Activated naive CD4-positive, alpha-beta T cell treated with anti-CD3 and anti-CD28 coated beads for 36 hours (primary cell): Measurements from ENCODE around the gene UBE2D1. TPM values are rescaled to one million over a fixed set of nuclear protein-coding genes. Genes with fewer than 3 reads are reported as not detected.

Experiments used
- CTCF ChIA-PET: fragments of 350-600 bp; sonication (Branson Sonifier 250); formaldehyde crosslinking; loops from one replicate; lab custom pipeline; 2021; ENCODE audit warnings: antibody characterized with exemption; lab: Charles Lee
- DNase-seq: peaks from one replicate; pipeline ENCODE4 v3.0.0-alpha.2; 2020
- H3K27ac Mint-ChIP-seq: one replicate; pipeline ENCODE4 v1.8.0; 2021; ENCODE audit warnings: mild to moderate bottlenecking, mixed read lengths
- H3K27me3 Mint-ChIP-seq: one replicate; pipeline ENCODE4 v1.8.0; 2021; ENCODE audit warnings: low read depth, mixed read lengths
- H3K36me3 Mint-ChIP-seq: one replicate; pipeline ENCODE4 v1.8.0; 2021; ENCODE audit warnings: low read depth, mixed read lengths
- H3K4me1 Mint-ChIP-seq: one replicate; pipeline ENCODE4 v1.8.0; 2021; ENCODE audit warnings: low read depth, mixed read lengths
- H3K4me3 Mint-ChIP-seq: one replicate; pipeline ENCODE4 v1.8.0; 2021; ENCODE audit warnings: mild to moderate bottlenecking, moderate library complexity, mixed read lengths
- H3K9me3 Mint-ChIP-seq: one replicate; pipeline ENCODE4 v1.8.0; 2021; ENCODE audit warnings: mixed read lengths
- intact Hi-C: fragments of 100-400 bp; cut with micrococcal nuclease; formaldehyde crosslinking; loops from one replicate; pipeline ENCODE4 v1.15.1; 2023
- total RNA-seq, 2 experiments: library from RNA; stranded (reverse); gene quantifications; one replicate each; pipeline ENCODE4 v1.2.3, GENCODE V29; 2021

The UBE2D1 gene
- total RNA-seq, 2 experiments from 2014 or later: 8.7 to 9.3 TPM

DNA sequence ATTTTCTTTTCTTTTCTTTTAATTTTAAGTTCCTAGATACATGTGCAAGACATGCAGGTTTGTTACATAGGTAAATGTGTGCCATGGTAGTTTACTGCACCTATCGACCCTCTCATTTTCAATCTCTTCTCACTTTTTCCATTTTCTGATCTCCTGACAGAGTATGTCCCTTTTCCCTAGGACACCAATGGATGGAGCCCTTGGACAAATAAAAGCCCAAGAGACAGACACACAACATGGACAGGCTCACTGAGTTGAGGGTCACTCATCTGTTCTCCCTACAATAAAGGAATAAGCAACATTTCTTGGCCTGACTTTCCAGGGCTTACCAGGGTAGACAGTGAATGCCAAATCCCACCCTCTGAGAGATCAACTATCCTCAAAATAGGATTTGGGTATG is 15.2 kb upstream of the UBE2D1 start:
- H3K9me3 Mint-ChIP-seq: no peaks in the 10 kb centered on the region
- H3K27me3 Mint-ChIP-seq: no peaks in the 10 kb centered on the region
- H3K4me1 Mint-ChIP-seq: peaks cover 9% of the 10 kb centered on the region
- H3K27ac Mint-ChIP-seq: no peak overlapping the region
- no peak overlapping the region for H3K4me3 Mint-ChIP-seq
- CTCF ChIA-PET: no interaction called here
- no peak for DNase-seq
- intact Hi-C loops: no loop called here
- H3K36me3 Mint-ChIP-seq: no peaks in the 10 kb centered on the region

DNA sequence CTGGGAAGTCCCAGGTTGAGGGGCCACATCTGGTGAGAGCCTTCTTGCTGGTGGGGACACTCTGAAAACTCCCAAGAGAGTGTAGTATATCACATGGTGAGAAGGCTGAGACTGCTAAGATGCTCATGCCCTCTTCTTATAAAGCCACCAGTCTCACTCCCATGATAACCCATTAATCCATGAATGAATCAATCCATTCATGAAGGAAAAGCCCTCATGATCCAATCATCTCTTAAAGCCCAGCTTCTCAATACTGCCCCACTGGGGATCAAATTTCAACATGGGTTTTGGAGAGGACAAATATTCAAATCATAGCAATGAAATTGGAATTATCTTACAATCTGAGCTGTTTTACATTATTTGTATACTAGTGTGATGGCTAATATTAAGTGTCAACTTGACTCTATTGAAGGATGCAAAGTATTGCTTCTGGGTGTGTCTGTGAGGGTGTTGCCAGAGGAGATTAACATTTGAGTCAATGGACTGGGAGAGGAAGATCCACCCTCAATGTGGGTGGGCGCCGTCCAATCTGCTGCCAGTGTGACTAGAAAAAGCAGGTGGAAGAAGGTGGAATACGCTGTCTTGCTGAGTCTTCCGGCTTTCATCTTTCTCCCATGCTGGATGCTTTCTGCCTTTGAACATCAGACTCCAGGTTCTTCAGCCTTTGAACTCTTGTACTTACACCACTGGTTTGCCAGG is 14.3 kb upstream of the UBE2D1 start:
- Mint-ChIP-seq H3K9me3 (no peaks in the 10 kb centered on the region), H3K27me3 (no peaks in the 10 kb centered on the region), H3K27ac (no peak overlapping the region), H3K4me3 (no peak overlapping the region), H3K4me1 (peaks cover 9% of the 10 kb centered on the region), H3K36me3 (no peaks in the 10 kb centered on the region)
- CTCF ChIA-PET: interaction anchor here (0.7 kb wide), 1 partner anchor 20 kb away, joined by 3 read pairs; no protein-coding TSS in a partner anchor
- intact Hi-C loops: no loop called here
- DNase-seq: no peak

DNA sequence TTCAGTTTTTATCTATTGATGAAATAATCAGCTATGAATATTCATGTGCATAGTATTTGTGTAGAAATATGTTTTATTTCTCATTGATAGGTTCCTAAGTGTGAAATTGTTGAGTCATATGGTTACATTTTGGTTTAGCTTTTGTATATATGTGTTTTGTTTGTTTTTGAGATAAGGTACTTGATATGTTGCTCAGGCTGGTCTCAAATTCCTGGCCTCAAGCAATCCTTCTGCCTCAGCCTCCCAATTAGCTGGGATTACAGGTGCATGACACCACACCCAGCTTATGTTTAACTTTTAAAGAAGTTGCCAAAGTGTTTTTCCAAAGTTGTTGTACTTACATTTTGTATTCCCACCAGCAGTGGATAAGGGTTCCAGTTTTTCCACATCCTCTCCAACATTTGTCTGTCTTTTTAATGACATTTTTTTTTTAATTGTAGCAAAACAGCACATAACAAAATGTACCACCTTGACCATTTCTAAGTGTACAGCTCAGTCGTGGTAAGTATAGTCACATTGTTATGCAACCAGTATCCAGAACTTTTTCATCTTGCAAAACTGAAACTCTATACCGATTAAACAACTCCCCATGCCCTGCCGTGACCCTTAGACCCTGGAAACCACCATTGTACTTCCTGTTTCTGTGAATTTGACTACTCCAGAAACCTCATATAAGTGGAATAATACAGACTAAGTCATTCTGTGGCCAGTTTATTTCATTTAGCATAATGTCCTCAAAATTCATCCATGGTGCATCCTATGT is 12.6 kb upstream of the UBE2D1 start:
- intact Hi-C loops: no loop called here
- Mint-ChIP-seq H3K27ac (no peak overlapping the region), H3K27me3 (peaks cover 3% of the 10 kb centered on the region), H3K4me1 (peaks cover 9% of the 10 kb centered on the region), H3K36me3 (no peaks in the 10 kb centered on the region), H3K9me3 (no peaks in the 10 kb centered on the region), H3K4me3 (no peak overlapping the region)
- CTCF ChIA-PET: no interaction called here
- DNase-seq: peak; percentile 19

DNA sequence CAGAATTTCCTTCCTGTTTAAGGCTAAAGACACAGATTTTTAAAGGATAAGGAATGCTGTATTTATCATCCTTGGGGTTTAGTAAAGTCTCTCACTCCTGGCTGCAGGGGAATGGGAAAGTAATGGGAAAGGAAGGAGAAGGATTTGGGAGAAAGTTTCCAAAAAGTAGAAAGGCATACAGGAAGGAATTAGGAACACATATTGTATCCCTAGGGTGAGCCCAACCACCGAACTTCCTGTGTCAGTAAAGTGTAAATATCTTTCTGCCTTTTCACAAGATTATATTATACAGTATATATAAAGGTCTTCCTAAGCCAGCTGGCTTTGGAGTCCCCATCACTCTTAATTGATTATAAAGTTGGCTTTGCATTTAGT is 12.0 kb upstream of the UBE2D1 start:
- intact Hi-C loops: no loop called here
- H3K4me3 Mint-ChIP-seq: no peak overlapping the region
- H3K36me3 Mint-ChIP-seq: no peaks in the 10 kb centered on the region
- H3K9me3 Mint-ChIP-seq: no peaks in the 10 kb centered on the region
- H3K4me1 Mint-ChIP-seq: peaks cover 9% of the 10 kb centered on the region
- CTCF ChIA-PET: interaction anchor here (0.6 kb wide), 1 partner anchor 38 kb away, joined by 3 read pairs; no protein-coding TSS in a partner anchor
- DNase-seq: no peak
- peaks cover 7% of the 10 kb centered on the region for H3K27me3 Mint-ChIP-seq
- no peak overlapping the region for H3K27ac Mint-ChIP-seq

DNA sequence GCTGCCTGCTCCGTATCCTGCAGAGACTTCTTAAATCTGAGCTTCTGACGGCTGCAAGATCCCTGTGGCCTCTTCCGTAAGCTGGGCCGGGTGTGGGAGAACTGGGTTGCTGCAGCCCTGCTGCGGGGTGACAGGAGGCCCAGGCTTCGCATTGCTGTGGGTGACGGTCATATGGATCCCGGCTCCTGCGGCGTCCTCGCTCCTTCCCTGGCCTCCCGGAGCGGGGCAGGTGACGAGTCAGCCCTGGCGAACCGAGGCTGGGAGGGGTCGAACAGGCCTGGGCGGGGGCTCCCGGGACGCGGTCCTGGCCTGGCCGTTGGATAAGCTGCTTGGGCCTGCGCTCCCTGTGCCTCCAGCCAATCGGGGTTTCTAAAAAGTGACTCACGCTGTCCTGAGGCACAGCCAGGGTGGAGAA is 7.8 kb upstream of the UBE2D1 start:
- no peaks in the 10 kb centered on the region for H3K9me3 Mint-ChIP-seq

DNA sequence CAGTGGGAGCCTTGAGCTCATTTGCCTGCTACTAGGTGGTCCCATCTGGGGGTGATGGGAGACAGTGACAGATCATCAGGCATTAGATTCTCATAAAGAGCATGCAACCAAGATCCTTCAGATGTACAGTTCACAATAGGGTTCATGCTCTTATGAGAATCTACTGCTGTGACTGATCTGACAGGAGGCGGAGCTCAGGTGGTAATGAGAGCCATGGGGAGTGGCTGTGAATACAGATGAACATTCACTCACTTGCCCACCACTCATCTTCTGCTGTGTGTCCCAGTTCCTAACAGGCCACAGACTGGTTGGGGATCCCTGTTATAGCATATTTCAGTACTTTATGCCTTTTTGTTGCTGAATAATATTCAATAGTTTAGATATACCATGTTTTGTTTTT is 6.6 kb upstream of the UBE2D1 start:
- intact Hi-C loops: no loop called here
- Mint-ChIP-seq H3K4me1 (no peaks in the 10 kb centered on the region), H3K4me3 (no peak overlapping the region), H3K27me3 (peaks cover 7% of the 10 kb centered on the region), H3K9me3 (no peaks in the 10 kb centered on the region), H3K36me3 (no peaks in the 10 kb centered on the region), H3K27ac (no peak overlapping the region)
- CTCF ChIA-PET: interaction anchor here (0.5 kb wide), 1 partner anchor 38 kb away, joined by 3 read pairs; no protein-coding TSS in a partner anchor
- DNase-seq: no peak

More for the DNA sequence above, 7.8 kb upstream of the UBE2D1 start:
- Mint-ChIP-seq H3K4me1 (peaks cover 9% of the 10 kb centered on the region), H3K4me3 (no peak overlapping the region), H3K36me3 (no peaks in the 10 kb centered on the region), H3K27me3 (peaks cover 7% of the 10 kb centered on the region), H3K27ac (no peak overlapping the region)
- CTCF ChIA-PET: no interaction called here
- intact Hi-C loops: no loop called here
- DNase-seq: no peak

DNA sequence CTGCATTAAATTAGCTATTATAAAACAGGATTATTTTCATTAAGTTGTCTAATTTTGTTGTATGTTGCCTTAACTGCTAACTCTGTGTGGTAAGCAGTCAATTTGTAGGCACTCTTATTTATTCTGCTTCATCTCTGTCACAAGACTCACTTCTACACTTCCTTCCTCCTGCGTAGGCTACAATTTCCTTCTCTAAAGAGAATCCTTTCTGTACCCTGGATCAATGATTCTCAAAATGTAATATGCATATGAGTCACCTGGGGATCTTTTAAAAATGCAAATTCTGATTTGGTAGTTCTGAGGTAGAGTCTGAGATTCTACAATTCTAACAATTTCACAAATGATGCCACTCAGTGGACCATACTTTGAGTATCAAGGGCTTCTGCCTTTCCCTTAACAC is 4.4 kb upstream of the UBE2D1 start:
- H3K9me3 Mint-ChIP-seq: no peaks in the 10 kb centered on the region
- peaks cover 7% of the 10 kb centered on the region for H3K27me3 Mint-ChIP-seq
- H3K36me3 Mint-ChIP-seq: peaks cover under 1% of the 10 kb centered on the region
- H3K4me3 Mint-ChIP-seq: no peak overlapping the region
- no peak for DNase-seq
- intact Hi-C loops: no loop called here
- H3K4me1 Mint-ChIP-seq: peaks cover 4% of the 10 kb centered on the region
- H3K27ac Mint-ChIP-seq: no peak overlapping the region
- CTCF ChIA-PET: no interaction called here

DNA sequence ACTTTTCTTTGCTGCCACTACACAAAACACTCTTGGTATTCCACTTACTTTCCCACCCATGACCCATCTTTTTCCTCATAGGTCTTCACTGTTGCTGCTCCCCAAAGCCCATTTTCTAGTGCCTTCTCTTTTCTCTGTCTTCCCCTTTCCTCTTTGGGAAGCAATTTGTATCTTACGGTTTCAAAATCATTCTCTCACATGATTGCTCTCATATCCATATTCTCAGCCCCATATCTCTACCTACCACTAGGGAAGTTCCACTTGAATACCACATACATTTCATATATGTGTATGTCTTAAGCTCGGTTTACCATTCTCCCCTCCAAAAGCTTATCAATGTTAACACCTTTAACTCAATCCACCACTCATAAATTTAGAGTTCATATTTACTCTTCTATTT is 3.2 kb upstream of the UBE2D1 start:
- CTCF ChIA-PET: interaction anchor here (0.7 kb wide), 1 partner anchor 31 kb away, joined by 5 read pairs; no protein-coding TSS in a partner anchor
- Mint-ChIP-seq H3K27ac (no peak overlapping the region), H3K27me3 (peaks cover 5% of the 10 kb centered on the region), H3K36me3 (peaks cover 2% of the 10 kb centered on the region), H3K4me1 (peaks cover 15% of the 10 kb centered on the region), H3K9me3 (no peaks in the 10 kb centered on the region), H3K4me3 (no peak overlapping the region)
- no peak for DNase-seq
- intact Hi-C loops: no loop called here

DNA sequence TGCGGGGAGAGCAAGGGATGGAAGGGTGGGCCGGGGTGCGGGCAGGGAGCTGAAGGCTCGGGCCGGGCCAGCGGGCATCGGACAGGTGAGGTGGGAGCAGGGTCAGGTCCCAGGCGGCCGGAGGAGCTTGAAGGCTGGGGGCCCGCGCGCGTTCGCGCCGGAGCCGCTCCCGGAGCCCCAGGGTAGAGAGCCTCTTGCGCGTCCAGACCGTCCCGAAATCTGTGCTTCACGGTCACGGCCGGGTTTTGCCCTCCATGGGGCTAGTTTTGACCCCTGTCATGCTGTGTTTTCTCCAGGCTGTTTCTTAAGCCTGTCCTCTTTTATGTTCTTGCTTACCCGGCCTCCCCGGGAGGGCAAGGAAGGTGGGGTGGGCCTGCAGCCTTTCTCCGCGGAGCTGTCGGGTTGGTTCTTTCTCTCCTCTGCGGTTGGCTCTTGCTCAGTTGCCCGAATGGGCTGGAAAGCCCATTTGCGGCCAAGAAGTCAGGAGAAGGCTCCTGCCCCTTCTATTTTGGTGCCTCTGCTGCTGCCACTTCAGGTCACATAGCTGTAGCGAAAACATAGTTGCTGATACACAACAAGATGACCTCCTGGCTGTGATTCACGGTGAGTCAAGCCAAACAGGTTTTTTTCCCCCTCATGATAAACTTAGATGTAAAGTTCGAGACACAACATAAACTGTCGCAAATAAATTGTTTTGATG is 650 bp downstream of the UBE2D1 start:
- peaks cover 35% of the 10 kb centered on the region for H3K4me1 Mint-ChIP-seq
- H3K9me3 Mint-ChIP-seq: no peaks in the 10 kb centered on the region
- H3K4me3 Mint-ChIP-seq: peak overlapping the region; percentile 95
- no peaks in the 10 kb centered on the region for H3K27me3 Mint-ChIP-seq
- peak; percentile 24 for DNase-seq
- peaks cover 4% of the 10 kb centered on the region for H3K36me3 Mint-ChIP-seq
- H3K27ac Mint-ChIP-seq: peak overlapping the region; percentile 78
- CTCF ChIA-PET: interaction anchor here (1.1 to 2.1 kb wide), 2 partner anchors 31 to 50 kb away, joined by 3 to 15 read pairs; partner anchors contain the start of gene TFAM
- intact Hi-C loops: loop anchor here (1.0 to 2.0 kb wide), 4 partner anchors 21 to 98 kb away; no protein-coding TSS in a partner anchor

DNA sequence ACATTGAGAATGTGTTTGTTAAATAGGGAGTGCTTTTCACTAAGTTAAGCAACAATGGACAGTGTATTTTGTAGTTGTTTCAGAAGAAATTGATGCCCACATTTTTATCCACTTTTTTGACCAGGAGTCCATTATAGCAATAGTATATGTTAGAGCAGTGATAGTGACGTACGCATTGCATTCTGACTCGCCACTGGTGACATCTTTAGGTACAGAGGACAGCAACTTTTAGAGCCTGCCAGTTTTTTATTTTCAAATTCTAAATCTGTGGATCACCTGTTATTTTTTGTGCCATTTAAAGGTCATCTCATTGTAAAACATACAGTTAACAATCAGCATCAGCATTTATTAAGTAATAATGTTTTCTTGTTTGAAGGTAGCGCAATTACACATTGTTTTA is 1.4 kb downstream of the UBE2D1 start:
- CTCF ChIA-PET: interaction anchor here (2.1 kb wide), 1 partner anchor 49 kb away, joined by 15 read pairs; the partner anchor contains the start of gene TFAM
- H3K36me3 Mint-ChIP-seq: peaks cover 6% of the 10 kb centered on the region
- H3K27me3 Mint-ChIP-seq: no peaks in the 10 kb centered on the region
- intact Hi-C loops: no loop called here
- DNase-seq: peak; percentile 12
- peak overlapping the region; percentile 95 for H3K4me3 Mint-ChIP-seq
- H3K4me1 Mint-ChIP-seq: peaks cover 43% of the 10 kb centered on the region
- no peak overlapping the region for H3K27ac Mint-ChIP-seq
- no peaks in the 10 kb centered on the region for H3K9me3 Mint-ChIP-seq

DNA sequence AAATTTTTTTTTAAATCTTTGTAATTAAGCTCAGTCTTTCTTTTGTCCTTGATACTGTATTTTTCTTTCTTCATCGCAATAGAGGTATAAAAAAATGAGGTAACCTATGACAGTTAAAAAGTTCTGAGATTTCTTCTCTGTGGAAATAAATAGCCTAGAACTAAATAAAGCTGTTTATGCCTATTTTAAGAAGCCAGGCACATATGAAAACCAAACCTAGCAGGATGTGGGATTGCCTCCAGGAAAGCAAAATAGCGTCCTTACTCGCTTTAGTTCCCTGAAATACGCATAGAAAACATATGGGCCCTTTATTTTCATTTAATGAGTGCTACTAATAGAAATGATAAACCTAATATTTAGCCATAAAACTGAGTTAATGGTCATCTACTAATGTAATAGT is 6.6 kb downstream of the UBE2D1 start:
- H3K4me3 Mint-ChIP-seq: no peak overlapping the region
- H3K27ac Mint-ChIP-seq: no peak overlapping the region
- H3K36me3 Mint-ChIP-seq: peaks cover 10% of the 10 kb centered on the region
- no peaks in the 10 kb centered on the region for H3K9me3 Mint-ChIP-seq
- H3K27me3 Mint-ChIP-seq: no peaks in the 10 kb centered on the region
- CTCF ChIA-PET: interaction anchor here (0.6 kb wide), 1 partner anchor 67 kb away, joined by 3 read pairs; no protein-coding TSS in a partner anchor
- DNase-seq: no peak
- intact Hi-C loops: no loop called here
- peaks cover 41% of the 10 kb centered on the region for H3K4me1 Mint-ChIP-seq

DNA sequence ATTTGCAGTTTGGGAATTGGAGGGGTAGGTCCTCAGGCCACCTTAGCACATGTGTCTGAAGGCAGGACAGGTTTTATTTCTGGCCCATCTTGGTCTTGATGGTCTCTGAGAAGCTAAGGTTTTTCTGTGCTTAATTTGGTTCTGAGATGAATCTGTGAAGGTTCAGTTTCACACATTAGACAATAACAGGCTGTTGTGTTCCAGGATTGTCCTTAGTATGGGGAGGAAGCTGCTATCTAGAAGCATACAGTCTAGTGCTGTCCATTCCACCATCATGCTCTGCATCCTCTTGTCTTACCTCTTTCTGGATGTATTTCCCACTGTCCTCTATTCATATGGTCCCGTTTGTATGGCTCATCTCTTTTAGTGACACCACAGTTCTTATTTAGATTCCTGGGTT is 7.1 kb downstream of the UBE2D1 start:
- no peak for DNase-seq
- Mint-ChIP-seq H3K27me3 (no peaks in the 10 kb centered on the region), H3K36me3 (peaks cover 13% of the 10 kb centered on the region), H3K27ac (no peak overlapping the region), H3K4me1 (peaks cover 37% of the 10 kb centered on the region), H3K9me3 (no peaks in the 10 kb centered on the region), H3K4me3 (no peak overlapping the region)
- intact Hi-C loops: no loop called here
- CTCF ChIA-PET: interaction anchor here (0.6 kb wide), 1 partner anchor 67 kb away, joined by 3 read pairs; no protein-coding TSS in a partner anchor
